AG04449 (cell line): Measurements from ENCODE around the gene COX19.
"Not testable (repeated sequence)": the region's sequence is repeated elsewhere in the genome, so short reads cannot be mapped to it uniquely, and the experiment has no call there.

Experiments used
- CTCF ChIA-PET: fragments of 350-600 bp; formaldehyde crosslinking; extraction: SDS; loops from one replicate; lab custom pipeline; 2021; ENCODE audit warnings: antibody characterized with exemption; lab: Yijun Ruan, JAX
- POLR2A ChIA-PET: fragments of 400-600, 350-600 bp; formaldehyde crosslinking; extraction: SDS; loops from one replicate; lab custom pipeline; 2020; ENCODE audit warnings: antibody characterized with exemption, inconsistent platforms; lab: Yijun Ruan, JAX
- DNase-seq: peaks from one replicate; pipeline ENCODE4 v3.0.0-alpha.2; 2010; ENCODE audit warnings: low read depth, low spot score
- H3K4me3 ChIP-seq: 2 replicates; pipeline ENCODE4 v1.5.1; 2011; ENCODE audit warnings: low read depth, mild to moderate bottlenecking, control low read depth, low read length
- TF ChIP-seq, protein P1 (sequence below): IDR thresholded peaks from one replicate; pipeline ENCODE4 v1.5.1; 2011; ENCODE audit warnings: mild to moderate bottlenecking, moderate library complexity, low read length, control low read depth, inconsistent platforms; ENCODE audit not compliant: insufficient read depth; ENCODE audit errors: missing control alignments

Gene COX19

DNA sequence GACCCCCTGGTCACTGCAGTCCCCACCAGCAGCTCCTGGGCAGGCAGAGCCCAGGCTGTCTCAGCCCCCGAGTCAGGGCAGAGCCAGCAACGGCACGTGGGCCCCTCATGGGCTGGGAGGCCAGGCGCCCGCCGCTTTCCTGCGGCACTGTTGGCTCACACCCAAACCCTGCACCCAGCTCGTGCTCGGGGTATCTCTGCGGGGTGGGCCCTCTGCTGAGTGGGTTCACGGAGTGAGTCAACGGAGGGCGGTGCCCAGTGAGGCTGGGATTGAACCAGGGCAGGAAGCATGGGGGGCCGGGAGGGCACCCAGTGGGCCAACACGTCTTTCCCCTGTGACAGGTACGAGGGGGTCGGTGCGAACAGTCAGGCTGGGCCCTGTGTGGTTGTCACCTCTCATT, 49.7 kb downstream of the COX19 start:
- no peak for DNase-seq
- H3K4me3 ChIP-seq: no peak overlapping the region
- TF ChIP-seq, protein P1, sequence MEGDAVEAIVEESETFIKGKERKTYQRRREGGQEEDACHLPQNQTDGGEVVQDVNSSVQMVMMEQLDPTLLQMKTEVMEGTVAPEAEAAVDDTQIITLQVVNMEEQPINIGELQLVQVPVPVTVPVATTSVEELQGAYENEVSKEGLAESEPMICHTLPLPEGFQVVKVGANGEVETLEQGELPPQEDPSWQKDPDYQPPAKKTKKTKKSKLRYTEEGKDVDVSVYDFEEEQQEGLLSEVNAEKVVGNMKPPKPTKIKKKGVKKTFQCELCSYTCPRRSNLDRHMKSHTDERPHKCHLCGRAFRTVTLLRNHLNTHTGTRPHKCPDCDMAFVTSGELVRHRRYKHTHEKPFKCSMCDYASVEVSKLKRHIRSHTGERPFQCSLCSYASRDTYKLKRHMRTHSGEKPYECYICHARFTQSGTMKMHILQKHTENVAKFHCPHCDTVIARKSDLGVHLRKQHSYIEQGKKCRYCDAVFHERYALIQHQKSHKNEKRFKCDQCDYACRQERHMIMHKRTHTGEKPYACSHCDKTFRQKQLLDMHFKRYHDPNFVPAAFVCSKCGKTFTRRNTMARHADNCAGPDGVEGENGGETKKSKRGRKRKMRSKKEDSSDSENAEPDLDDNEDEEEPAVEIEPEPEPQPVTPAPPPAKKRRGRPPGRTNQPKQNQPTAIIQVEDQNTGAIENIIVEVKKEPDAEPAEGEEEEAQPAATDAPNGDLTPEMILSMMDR: no peak
- ChIA-PET POLR2A (no interaction called here), CTCF (interaction anchor here (0.7 kb wide), 1 partner anchor 16 kb away, joined by 3 read pairs; no protein-coding TSS in a partner anchor)

DNA sequence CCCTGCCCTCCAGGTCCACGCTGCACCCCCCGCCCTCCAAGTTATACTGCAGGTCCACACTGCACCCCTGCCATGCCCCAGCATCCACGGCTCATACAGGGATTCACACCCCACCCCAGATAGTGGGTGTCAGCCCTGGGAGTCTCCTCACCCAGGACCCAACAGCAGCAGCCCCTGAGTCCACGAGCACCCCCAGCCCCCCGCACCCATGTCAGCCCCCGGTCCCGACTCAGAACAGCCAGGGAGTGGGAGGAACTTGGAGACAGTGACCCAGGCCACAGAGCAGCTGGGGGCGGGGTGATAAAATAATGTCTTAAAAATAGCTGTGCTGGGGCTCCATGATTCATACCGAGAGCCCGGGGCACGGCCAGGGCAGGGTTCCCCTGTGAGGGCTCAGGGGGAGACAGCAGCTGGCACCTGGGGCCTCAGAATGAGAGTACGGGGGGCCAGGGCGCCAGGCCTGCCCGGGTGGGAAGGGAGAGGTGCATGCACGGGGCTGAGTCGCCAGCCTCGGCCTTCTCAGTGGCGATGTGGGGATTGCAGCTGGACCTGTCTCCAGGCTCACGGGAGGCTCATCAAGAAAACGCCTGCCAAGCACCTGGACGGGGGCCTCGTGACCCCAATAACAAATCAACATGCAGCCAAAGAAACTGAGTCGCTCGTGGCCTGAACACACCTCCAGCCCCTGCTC, 50.7 kb downstream of the COX19 start:
- no peak overlapping the region for H3K4me3 ChIP-seq
- DNase-seq: no peak
- ChIA-PET POLR2A (no interaction called here), CTCF (interaction anchor here (0.6 to 0.7 kb wide), 2 partner anchors 15 kb away, joined by 3 read pairs; no protein-coding TSS in a partner anchor)
- TF ChIP-seq, protein P1: no peak

DNA sequence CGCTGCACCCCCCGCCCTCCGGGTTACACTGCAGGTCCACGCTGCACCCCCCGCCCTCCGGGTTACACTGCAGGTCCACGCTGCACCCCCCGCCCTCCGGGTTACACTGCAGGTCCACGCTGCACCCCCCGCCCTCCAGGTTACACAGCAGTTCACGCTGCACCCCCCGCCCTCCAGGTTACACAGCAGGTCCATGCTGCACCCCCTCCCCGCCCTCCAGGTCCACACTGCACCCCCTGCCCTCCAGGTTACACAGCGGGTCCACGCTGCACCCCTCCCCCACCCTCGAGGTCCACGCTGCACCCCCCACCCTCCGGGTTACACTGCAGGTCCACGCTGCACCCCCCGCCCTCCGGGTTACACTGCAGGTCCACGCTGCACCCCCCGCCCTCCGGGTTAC, 51.3 kb downstream of the COX19 start:
- DNase-seq, H3K4me3 ChIP-seq, POLR2A ChIA-PET: not testable (repeated sequence)
- CTCF ChIA-PET: interaction anchor here (0.6 kb wide), 1 partner anchor 14 kb away, joined by 3 read pairs; no protein-coding TSS in a partner anchor

DNA sequence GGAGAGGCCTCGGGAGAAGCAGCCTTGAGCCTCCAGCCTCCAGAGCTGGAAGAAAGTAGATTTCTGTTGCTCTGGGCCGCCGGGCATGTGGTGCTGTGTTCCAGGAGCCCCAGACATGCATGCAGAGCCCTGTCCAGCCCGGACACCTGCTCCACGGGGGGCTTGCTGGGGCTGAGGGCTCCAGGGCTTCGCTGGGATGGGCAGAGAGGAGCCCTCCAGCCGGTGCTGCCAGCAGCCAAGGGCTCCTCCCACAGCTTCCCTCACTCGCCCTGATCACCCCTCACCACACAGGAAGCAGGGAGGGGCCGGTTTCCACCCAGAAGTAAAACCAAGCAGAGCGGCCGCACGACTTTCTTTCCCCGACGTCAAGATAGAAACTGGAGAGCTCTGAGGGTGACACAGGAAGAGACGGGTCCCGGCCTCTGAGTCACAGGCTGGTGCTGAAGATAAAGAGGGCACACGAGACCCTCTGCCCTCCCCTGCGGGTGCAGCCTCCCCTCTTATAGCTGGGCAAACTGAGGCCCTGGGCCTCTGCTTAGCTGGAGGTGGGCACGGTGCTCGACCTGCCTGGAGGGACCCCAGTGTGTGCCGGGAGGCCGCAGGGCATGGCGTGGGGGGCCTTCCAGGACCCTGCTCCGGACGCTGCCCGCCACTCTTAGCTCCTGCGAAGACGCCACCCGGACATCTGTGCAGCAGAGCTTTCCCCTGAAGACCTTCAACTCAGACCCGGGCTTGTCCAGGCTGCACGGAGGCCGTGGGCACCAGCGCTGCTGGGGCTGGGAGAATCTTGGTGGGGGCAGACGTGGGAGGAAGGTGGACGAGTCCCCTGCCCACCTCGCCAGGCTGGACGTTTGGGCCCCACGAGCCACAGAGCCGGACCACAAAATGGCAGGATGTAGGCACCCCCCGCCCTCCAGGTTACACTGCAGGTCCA, 52.0 kb downstream of the COX19 start:
- ChIA-PET CTCF (interaction anchor here (0.7 kb wide), 1 partner anchor 69 kb away, joined by 3 read pairs; no protein-coding TSS in a partner anchor), POLR2A (no interaction called here)
- DNase-seq: no peak
- TF ChIP-seq, protein P1: no peak
- H3K4me3 ChIP-seq: no peak overlapping the region

DNA sequence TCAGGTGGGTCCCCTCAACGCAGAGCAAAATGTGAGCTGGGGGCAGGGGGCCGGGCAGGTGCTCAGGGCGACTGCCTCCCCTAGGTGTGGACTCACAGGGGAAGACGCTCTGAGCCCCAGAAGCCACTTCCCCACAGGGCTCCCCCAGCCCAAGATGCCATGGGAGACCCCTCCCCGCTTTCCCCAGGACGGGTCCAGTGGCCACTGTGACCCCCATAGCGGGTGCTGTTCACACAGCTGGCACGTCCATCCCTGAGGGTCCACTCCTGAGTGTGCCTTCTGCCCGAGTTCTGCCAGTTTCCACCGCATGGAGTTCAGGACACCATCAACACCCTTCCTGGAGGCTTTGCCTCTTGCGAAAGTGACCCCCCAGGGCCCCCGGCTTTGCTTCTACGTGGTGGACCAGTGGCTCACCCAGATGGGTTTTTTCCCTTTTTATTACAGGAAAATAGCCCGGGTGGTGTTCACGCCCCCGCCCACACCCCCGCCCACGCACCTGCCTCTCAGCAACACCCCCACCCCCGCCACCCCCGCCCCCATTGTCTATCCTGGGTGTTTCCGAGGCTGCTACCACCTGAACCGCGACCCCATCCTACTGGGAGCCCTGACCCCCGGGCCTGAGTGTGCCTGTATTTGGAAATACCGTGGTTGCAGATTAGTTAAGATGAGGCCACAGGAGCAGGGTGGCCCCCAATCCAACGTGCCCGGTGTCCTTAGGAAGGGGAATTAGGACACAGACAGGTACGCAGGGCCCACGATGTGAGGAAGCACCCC, 52.8 kb downstream of the COX19 start:
- no peak for DNase-seq
- CTCF ChIA-PET: no interaction called here
- TF ChIP-seq, protein P1: no peak
- POLR2A ChIA-PET: no interaction called here
- H3K4me3 ChIP-seq: no peak overlapping the region

DNA sequence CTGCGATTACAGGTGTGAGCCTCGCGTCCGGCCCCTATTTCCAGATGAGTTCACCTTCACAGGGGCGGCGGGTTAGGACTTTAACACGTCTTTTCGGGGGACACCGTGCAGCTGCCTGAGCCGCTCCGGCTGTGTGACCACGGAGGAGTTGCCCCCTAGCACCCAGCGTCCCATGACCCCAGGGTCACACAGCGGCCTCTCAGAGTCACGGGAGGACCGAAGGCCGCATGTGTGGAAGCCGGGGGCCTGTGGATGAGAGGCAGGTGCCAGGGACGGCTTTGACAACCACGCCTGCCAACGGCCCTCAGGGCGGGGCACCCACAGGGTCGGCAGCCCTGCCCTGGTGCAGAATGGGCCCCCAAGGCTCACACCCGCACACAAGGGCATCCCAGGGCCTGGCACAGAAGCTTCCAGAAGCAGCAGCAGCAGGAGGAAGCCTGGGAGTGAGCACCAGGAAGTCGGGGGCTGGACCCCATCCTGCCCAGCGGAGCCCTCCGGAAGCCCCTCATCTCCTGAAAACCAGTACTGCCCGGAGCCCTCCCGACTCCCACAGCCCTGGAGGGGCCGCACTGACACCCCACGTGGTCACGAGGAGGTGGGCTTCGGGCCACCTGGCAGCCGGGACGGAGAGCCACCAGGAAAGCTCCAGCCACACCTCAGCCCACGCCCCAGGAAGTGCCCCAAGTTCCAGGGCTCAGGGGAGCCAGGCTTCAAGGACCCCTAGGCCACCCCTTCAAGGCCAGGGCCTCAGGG, 53.6 kb downstream of the COX19 start:
- no peak overlapping the region for H3K4me3 ChIP-seq
- TF ChIP-seq, protein P1: no peak
- ChIA-PET POLR2A (no interaction called here), CTCF (no interaction called here)
- no peak for DNase-seq
